HCT116 (cell line): ENCODE data around the gene SETDB1.

ENCODE experiments used
- JUND ChIP-seq: IDR thresholded peaks from 2 replicates; pipeline ENCODE4 v1.6.1; 2012
- ZNF274 ChIP-seq: fragments of 200-500 bp; sonication (Bioruptor generic); IDR thresholded peaks from 2 replicates; pipeline ENCODE4 v1.6.1; 2014; ENCODE audit warnings: mild to moderate bottlenecking, low read depth, low read length, inconsistent platforms

- TF ChIP-seq JUND (no peak), ZNF274 (no peak)
These were observed 37.4 kb downstream of the SETDB1 start for GRCh38 chr1:150963321-150964163.
